Measurements from ENCODE around the gene DDA1.

Gene DDA1

GRCh38 chr19:17311455-17312188, 2.3 kb downstream of the DDA1 start:
- peaks cover 75% of the 10 kb centered on the region for H3K36me3 Mint-ChIP-seq (ENCODE audit: low read depth)
- no peaks in the 10 kb centered on the region for H3K27me3 Mint-ChIP-seq
- no peak overlapping the region for H3K4me3 Mint-ChIP-seq
- intact Hi-C loops (cut with micrococcal nuclease): no loop called here
- H3K27ac Mint-ChIP-seq: no peak overlapping the region
- H3K4me1 Mint-ChIP-seq (ENCODE audit: low read depth): peaks cover 49% of the 10 kb centered on the region
- H3K9me3 Mint-ChIP-seq: no peaks in the 10 kb centered on the region

- H3K27ac Mint-ChIP-seq: no peak overlapping the region
- H3K27me3 Mint-ChIP-seq: no peaks in the 10 kb centered on the region
- H3K9me3 Mint-ChIP-seq: no peaks in the 10 kb centered on the region
- H3K4me3 Mint-ChIP-seq: no peak overlapping the region
- peaks cover 77% of the 10 kb centered on the region for H3K36me3 Mint-ChIP-seq (ENCODE audit: low read depth)
- intact Hi-C loops (cut with micrococcal nuclease): no loop called here
- peaks cover 48% of the 10 kb centered on the region for H3K4me1 Mint-ChIP-seq (ENCODE audit: low read depth)
Observed at GRCh38 chr19:17312189-17313113, 3.1 kb downstream of the DDA1 start.

DNA sequence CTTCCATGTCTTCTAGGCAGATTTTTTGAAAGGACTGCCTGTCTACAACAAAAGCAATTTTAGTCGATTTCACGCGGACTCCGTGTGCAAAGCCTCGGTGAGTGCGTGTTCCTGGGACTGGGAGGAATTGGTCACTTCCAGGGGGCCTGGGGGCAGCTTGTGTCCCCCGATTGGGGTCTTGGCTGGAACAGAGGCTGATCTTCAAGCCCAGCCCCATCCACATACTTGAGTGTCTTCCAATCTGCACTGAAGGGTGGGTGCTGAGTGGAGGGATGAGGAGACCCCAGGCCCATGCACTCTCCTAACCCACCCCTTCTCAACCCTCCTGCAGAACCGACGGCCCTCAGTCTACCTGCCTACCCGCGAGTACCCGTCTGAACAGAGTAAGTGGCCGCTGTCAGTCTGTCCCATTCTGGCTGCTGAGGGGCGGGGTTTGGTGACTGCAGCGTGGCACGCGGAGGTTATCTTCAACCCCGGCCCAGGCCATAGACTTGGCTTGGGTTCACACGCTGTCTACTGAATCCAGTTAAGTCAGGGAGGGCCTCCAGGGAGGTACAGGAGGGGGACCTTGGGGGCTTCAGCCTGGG, 4.7 kb downstream of the DDA1 start:
- no peaks in the 10 kb centered on the region for H3K9me3 Mint-ChIP-seq

DNA sequence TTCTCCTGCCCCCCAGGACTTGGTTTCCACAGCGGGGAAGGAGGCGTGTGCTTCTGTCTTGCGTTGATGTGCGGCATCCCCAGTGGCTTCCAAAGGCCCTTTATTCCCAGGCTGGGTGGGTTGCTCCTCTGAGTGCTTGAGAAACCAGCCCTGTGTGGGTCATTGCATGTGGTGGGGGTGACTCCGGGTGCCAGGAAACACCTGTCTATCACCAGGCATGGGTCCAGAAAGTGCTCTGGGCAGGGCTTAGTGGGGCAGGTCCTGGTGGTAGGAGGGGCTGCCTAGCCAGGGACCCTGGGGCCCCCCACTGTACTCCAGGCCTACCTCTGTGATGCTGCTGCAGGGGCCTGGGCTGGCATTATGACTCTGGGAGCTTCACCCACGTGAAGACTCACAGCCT, 9.6 kb downstream of the DDA1 start:
- Mint-ChIP-seq H3K27me3 (peaks cover 8% of the 10 kb centered on the region), H3K9me3 (no peaks in the 10 kb centered on the region), H3K36me3 (ENCODE audit: low read depth) (peaks cover 84% of the 10 kb centered on the region), H3K4me3 (no peak overlapping the region), H3K27ac (no peak overlapping the region), H3K4me1 (ENCODE audit: low read depth) (peaks cover 32% of the 10 kb centered on the region)
- intact Hi-C loops (cut with micrococcal nuclease): no loop called here

More for the DNA sequence above, 4.7 kb downstream of the DDA1 start:
- peaks cover 45% of the 10 kb centered on the region for H3K4me1 Mint-ChIP-seq (ENCODE audit: low read depth)
- H3K36me3 Mint-ChIP-seq (ENCODE audit: low read depth): peaks cover 90% of the 10 kb centered on the region
- H3K27me3 Mint-ChIP-seq: no peaks in the 10 kb centered on the region
- intact Hi-C loops (cut with micrococcal nuclease): no loop called here
- H3K4me3 Mint-ChIP-seq: no peak overlapping the region
- no peak overlapping the region for H3K27ac Mint-ChIP-seq

GRCh38 chr19:17319473-17320238, 10.3 kb downstream of the DDA1 start:
- Mint-ChIP-seq H3K36me3 (ENCODE audit: low read depth) (peaks cover 82% of the 10 kb centered on the region), H3K27ac (no peak overlapping the region), H3K27me3 (peaks cover 8% of the 10 kb centered on the region), H3K9me3 (no peaks in the 10 kb centered on the region), H3K4me3 (no peak overlapping the region), H3K4me1 (ENCODE audit: low read depth) (peaks cover 32% of the 10 kb centered on the region)
- intact Hi-C loops (cut with micrococcal nuclease): no loop called here

DNA sequence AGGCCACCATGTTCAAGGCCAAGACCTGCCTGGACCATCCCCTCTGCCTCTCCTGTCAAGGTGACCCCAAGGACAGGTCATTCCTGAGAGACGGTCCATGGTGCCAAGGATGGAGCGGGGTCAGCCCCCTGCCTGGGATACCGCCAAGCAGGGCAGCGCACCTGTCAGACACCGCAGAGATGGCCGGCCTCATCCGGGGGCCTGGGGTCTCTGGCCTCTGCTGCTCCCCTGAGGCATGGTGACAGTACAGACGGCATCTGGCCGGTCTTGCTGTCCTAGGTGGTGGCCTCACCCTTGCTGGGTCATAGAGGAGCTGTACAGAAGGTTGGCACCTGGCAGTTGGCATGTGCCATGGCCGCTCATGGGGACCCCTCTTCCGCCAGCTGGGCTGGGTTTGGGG, 11.1 kb downstream of the DDA1 start:
- intact Hi-C loops (cut with micrococcal nuclease): no loop called here
- H3K27ac Mint-ChIP-seq: no peak overlapping the region
- peaks cover 32% of the 10 kb centered on the region for H3K4me1 Mint-ChIP-seq (ENCODE audit: low read depth)
- H3K27me3 Mint-ChIP-seq: peaks cover 8% of the 10 kb centered on the region
- H3K4me3 Mint-ChIP-seq: no peak overlapping the region
- H3K9me3 Mint-ChIP-seq: no peaks in the 10 kb centered on the region
- H3K36me3 Mint-ChIP-seq (ENCODE audit: low read depth): peaks cover 85% of the 10 kb centered on the region

- Mint-ChIP-seq H3K27me3 (peaks cover 8% of the 10 kb centered on the region), H3K4me3 (no peak overlapping the region), H3K9me3 (no peaks in the 10 kb centered on the region), H3K36me3 (ENCODE audit: low read depth) (peaks cover 85% of the 10 kb centered on the region), H3K4me1 (ENCODE audit: low read depth) (peaks cover 25% of the 10 kb centered on the region), H3K27ac (peak overlapping the region; percentile 18)
- intact Hi-C loops (cut with micrococcal nuclease): no loop called here
Observed at GRCh38 chr19:17321655-17322489, 12.5 kb downstream of the DDA1 start.

DNA sequence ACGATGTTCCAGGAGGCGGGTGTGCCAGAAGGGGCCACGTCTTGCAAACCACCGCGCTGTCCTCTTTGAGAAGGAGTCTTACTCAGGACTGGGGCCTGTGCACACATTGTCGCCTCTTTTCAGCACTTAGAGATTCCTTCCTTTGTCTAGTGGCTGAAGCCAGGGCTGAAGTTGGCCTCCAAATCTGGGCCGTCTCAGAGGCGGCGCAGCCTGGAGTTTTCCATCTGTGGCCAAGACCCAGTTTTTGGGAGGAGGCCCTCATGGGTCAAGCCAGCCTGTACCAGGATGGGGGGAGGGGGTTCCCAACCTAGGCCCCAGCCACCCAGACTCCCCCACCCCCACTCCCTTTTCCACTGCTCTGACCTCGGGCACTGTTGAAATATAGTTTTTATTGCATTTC, 13.5 kb downstream of the DDA1 start:
- Mint-ChIP-seq H3K4me1 (ENCODE audit: low read depth) (peaks cover 18% of the 10 kb centered on the region), H3K36me3 (ENCODE audit: low read depth) (peaks cover 88% of the 10 kb centered on the region), H3K4me3 (peak overlapping the region; percentile 52), H3K27ac (peak overlapping the region; percentile 18), H3K27me3 (peaks cover 12% of the 10 kb centered on the region), H3K9me3 (no peaks in the 10 kb centered on the region)
- intact Hi-C loops (cut with micrococcal nuclease): no loop called here

DNA sequence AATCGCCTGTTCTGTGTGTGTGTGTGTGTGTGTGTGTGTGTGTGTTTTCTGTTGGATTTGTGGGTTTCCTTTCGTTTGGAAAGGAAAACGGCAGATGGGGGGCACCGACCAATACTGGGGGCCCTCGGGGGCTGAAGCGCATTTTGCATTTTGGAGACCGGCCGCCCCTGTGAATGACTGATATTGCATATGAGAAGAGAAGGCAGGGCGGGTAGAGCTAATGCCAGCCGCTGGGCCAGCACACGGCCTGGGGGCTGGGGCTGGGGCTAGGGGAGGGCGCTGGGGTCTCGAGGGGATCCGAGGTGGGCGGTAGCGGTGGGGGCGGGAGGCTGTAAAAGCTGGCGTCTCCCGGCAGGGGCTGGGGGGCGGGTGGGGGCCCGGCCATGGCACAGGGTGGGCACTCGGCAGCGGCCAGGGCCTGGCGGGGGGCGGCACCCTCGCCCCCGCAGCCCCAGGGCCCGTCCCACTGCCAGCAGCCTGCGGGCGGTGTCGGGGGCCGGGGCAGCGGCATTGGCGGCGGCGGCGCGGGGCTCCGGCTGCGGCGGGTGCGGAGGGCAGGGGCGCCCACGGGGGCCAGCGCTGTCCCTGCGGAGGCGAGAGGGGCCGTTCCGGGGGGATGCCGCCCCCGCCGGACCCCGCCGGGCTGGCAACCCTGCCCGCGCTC, 14.1 kb downstream of the DDA1 start:
- peaks cover 91% of the 10 kb centered on the region for H3K36me3 Mint-ChIP-seq (ENCODE audit: low read depth)
- H3K27ac Mint-ChIP-seq: no peak overlapping the region
- no peaks in the 10 kb centered on the region for H3K9me3 Mint-ChIP-seq
- peak overlapping the region; percentile 69 for H3K4me3 Mint-ChIP-seq
- peaks cover 21% of the 10 kb centered on the region for H3K4me1 Mint-ChIP-seq (ENCODE audit: low read depth)
- peaks cover 14% of the 10 kb centered on the region for H3K27me3 Mint-ChIP-seq
- intact Hi-C loops (cut with micrococcal nuclease): no loop called here

DNA sequence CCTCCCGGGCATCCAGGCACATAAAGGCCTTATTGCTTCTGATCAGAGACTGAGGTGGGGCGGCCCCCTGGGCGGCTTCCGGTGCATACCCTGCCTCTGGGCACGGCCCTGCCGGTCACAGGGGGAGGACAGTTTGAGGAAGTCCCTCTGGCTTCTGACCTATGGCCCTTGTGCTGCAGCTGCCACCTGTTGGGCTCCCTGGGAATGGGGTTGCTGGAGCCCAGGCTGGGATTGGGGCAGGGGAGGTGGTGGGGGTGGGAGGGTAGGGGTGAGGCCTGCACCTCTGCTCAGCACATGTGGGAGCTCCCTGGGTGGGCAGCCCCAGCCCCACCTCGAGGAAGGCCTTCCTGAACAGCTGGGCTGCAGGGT, 14.6 kb downstream of the DDA1 start:
- Mint-ChIP-seq H3K4me3 (peak overlapping the region; percentile 69), H3K36me3 (ENCODE audit: low read depth) (peaks cover 89% of the 10 kb centered on the region), H3K27ac (no peak overlapping the region), H3K9me3 (no peaks in the 10 kb centered on the region), H3K27me3 (peaks cover 17% of the 10 kb centered on the region), H3K4me1 (ENCODE audit: low read depth) (peaks cover 26% of the 10 kb centered on the region)
- intact Hi-C loops (cut with micrococcal nuclease): no loop called here

- Mint-ChIP-seq H3K4me1 (ENCODE audit: low read depth) (peaks cover 32% of the 10 kb centered on the region), H3K36me3 (ENCODE audit: low read depth) (peaks cover 89% of the 10 kb centered on the region), H3K9me3 (no peaks in the 10 kb centered on the region), H3K4me3 (no peak overlapping the region), H3K27ac (no peak overlapping the region), H3K27me3 (peaks cover 23% of the 10 kb centered on the region)
- intact Hi-C loops (cut with micrococcal nuclease): no loop called here
Observed at GRCh38 chr19:17324357-17325114, 15.2 kb downstream of the DDA1 start.

DNA sequence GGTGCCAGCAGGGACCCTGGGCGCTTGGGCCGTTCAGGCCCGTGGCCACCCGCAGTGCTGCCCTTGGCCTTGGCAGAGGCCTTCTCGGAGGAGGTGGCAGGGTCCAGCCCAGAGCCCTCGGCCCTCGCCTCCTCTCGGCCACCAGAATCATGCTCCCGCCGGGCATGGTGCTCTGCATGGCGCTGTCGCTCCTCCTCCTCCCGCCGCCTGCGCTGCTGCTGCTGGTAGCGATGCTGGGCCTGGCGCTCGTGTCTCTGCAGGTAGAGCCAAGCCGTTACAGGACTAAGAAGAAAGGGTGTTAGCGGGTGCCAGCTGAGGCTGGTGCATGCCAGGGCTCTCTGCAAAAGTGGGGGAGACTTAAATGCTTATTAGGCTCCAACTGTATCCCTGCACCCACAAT, 15.8 kb downstream of the DDA1 start:
- Mint-ChIP-seq H3K27ac (no peak overlapping the region), H3K4me3 (no peak overlapping the region), H3K36me3 (ENCODE audit: low read depth) (peaks cover 89% of the 10 kb centered on the region), H3K9me3 (no peaks in the 10 kb centered on the region), H3K4me1 (ENCODE audit: low read depth) (peaks cover 38% of the 10 kb centered on the region), H3K27me3 (peaks cover 29% of the 10 kb centered on the region)
- intact Hi-C loops (cut with micrococcal nuclease): no loop called here
